ENCODE results near the gene KLHDC9.

DNA sequence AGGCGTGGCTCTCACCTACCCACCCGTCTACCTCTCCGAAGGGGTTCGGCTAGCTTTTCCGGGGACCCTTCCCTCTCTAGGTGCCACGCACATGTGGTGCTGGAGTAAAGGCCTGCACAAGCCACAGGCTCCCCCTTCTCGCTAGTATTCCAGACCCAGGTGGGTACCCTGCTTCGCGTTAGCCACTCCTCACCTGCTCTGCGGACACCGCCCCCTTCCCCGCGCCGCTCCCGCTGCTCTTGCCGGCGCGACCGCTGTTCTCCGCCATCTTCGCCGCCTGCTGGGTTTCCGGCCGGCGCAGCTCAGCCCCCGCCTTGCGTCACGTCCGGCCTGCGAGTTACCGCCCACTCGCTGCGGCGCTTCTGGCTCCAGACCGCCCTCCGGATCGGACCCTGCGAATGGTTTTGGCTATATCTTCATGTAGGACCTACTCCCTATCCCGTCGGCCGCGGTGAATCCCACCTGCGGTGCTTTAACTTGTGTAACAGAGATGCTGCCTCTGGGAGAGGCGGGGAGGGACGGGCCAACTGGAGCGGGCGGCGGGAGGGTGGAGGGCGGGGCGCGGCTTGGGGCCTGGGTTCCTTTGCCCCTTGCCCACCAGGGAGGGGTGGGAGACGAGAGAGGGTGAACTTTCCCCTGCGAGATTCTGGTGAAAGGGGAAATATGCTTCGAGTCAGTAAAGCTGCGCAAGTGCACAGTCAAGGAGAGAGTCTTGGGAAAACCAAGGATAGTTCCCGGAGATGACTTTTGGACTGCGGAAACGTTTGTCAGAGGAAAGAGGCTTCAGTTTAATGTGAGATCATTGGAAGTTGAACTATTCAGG is 19.8 kb downstream of the KLHDC9 start, which contains the start of the genes NIT1 and PFDN2:
- TF ChIP-seq CHD2 (IDR thresholded peaks at IDR 0.05; ENCODE audit: low read depth, low read length) (no peak), ZNF143 (CRISPR knock-in tag; IDR thresholded peaks at IDR 0.05) (peak; percentile 56; the same call in 1 of the 2 replicates), ZNF629 (CRISPR knock-in tag; conservative IDR thresholded peaks at IDR 0.05) (0 out of 2 replicates have a peak, but pooled peaks have one; percentile 19), SIN3A (IDR thresholded peaks at IDR 0.05; ENCODE audit: borderline replicate concordance, low read depth, low read length) (peak; percentile 43; the same call in 1 of the 2 replicates), ZBTB8A (CRISPR knock-in tag; IDR thresholded peaks at IDR 0.05; ENCODE audit: borderline replicate concordance, low read depth) (no peak), HNF4A (CRISPR knock-in tag; IDR thresholded peaks at IDR 0.05) (peak; percentile 9; the same call in 1 of the 2 replicates)
- TF ChIP-seq, protein P1, sequence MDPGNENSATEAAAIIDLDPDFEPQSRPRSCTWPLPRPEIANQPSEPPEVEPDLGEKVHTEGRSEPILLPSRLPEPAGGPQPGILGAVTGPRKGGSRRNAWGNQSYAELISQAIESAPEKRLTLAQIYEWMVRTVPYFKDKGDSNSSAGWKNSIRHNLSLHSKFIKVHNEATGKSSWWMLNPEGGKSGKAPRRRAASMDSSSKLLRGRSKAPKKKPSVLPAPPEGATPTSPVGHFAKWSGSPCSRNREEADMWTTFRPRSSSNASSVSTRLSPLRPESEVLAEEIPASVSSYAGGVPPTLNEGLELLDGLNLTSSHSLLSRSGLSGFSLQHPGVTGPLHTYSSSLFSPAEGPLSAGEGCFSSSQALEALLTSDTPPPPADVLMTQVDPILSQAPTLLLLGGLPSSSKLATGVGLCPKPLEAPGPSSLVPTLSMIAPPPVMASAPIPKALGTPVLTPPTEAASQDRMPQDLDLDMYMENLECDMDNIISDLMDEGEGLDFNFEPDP (CRISPR knock-in tag; conservative IDR thresholded peaks at IDR 0.05): no peak

Measured in HepG2 (cell line).